Ishikawa (cell line): ENCODE measurements around the gene FBXO8.

Experiments used
- CEBPB ChIP-seq: IDR thresholded peaks from 2 replicates; pipeline ENCODE4 v1.6.1; 2012
- CREB1 ChIP-seq: IDR thresholded peaks from 2 replicates; pipeline ENCODE4 v1.6.1; 2012; ENCODE audit warnings: low read depth
- EGR1 ChIP-seq: IDR thresholded peaks from 2 replicates; pipeline ENCODE4 v1.6.1; 2012
- EP300 ChIP-seq: IDR thresholded peaks from 2 replicates; pipeline ENCODE4 v1.6.1; 2012; ENCODE audit warnings: borderline replicate concordance
- FOXM1 ChIP-seq: IDR thresholded peaks from 2 replicates; pipeline ENCODE4 v1.6.1; 2012; ENCODE audit warnings: low read depth, borderline replicate concordance
- NFIC ChIP-seq: IDR thresholded peaks from 2 replicates; pipeline ENCODE4 v1.6.1; 2012
- RAD21 ChIP-seq: IDR thresholded peaks from 2 replicates; pipeline ENCODE4 v1.6.1; 2012; ENCODE audit warnings: low read depth
- TAF1 ChIP-seq: IDR thresholded peaks from 2 replicates; pipeline ENCODE4 v1.6.1; 2012; ENCODE audit warnings: low read depth, mild to moderate bottlenecking
- TCF12 ChIP-seq: IDR thresholded peaks from 2 replicates; pipeline ENCODE4 v1.6.1; 2012; ENCODE audit warnings: low read depth
- TEAD4 ChIP-seq: IDR thresholded peaks from 2 replicates; pipeline ENCODE4 v1.6.1; 2012
- YY1 ChIP-seq: IDR thresholded peaks from 2 replicates; pipeline ENCODE4 v1.6.1; 2012; ENCODE audit warnings: low read depth
- ZBTB7A ChIP-seq: IDR thresholded peaks from 2 replicates; pipeline ENCODE4 v1.6.1; 2012; ENCODE audit warnings: low read depth
- TF ChIP-seq, protein P1 (sequence below): IDR thresholded peaks from 2 replicates; pipeline ENCODE4 v1.6.1; 2012
- TF ChIP-seq, protein P2 (sequence below): IDR thresholded peaks from 2 replicates; pipeline ENCODE4 v1.6.1; 2012
- TF ChIP-seq, protein P3 (sequence below): IDR thresholded peaks from 2 replicates; pipeline ENCODE4 v1.6.1; 2012; ENCODE audit warnings: low read depth, mild to moderate bottlenecking

FBXO8 gene

DNA sequence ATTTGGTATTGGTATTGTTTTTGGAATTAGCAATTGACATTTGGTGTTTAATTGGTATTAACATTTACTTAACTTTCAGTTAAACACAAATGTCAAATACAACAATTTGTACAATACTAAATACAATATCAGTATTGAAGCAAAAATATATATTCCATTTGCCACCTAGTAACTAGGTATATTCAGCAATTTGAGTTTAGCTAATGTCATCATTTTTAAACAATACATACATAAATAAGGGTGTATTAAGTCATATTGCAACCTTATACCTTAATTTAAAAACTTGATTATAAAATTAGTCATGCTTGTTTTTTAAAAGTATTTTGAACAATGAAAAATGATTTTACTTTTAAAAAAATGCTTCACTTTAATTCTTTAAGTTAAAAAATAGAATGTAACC is 53.3 kb downstream of the FBXO8 start:
- TF ChIP-seq, protein P1, sequence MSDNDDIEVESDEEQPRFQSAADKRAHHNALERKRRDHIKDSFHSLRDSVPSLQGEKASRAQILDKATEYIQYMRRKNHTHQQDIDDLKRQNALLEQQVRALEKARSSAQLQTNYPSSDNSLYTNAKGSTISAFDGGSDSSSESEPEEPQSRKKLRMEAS: no peak
- TF ChIP-seq EP300 (no peak), NFIC (no peak)

DNA sequence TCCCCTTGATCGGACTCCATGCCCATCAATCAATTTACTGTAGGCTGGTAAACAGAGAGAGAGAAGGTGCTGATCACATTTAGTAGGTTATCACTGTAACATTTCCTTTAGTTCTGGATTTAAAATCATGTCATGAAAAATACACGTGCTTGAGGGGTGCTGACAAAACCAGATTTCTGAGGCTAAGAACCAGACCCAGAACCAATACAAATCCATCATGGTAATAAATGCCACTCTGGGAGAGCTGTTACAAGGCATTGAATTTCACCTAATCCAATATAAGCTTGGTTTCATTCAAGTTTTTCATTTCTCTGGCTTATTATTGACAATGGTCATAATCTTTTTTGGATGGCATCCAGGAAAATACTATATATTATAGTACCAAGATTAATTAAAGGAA is 54.5 kb downstream of the FBXO8 start:
- TF ChIP-seq, protein P2, sequence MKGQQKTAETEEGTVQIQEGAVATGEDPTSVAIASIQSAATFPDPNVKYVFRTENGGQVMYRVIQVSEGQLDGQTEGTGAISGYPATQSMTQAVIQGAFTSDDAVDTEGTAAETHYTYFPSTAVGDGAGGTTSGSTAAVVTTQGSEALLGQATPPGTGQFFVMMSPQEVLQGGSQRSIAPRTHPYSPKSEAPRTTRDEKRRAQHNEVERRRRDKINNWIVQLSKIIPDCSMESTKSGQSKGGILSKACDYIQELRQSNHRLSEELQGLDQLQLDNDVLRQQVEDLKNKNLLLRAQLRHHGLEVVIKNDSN: no peak
- no peak for TF ChIP-seq EP300
- TF ChIP-seq, protein P1: no peak
- TF ChIP-seq CREB1: no peak
- no peak for TF ChIP-seq YY1
- no peak for TF ChIP-seq EGR1
- no peak for TF ChIP-seq RAD21
- no peak for TF ChIP-seq FOXM1
- no peak for TF ChIP-seq CEBPB
- TF ChIP-seq, protein P3, sequence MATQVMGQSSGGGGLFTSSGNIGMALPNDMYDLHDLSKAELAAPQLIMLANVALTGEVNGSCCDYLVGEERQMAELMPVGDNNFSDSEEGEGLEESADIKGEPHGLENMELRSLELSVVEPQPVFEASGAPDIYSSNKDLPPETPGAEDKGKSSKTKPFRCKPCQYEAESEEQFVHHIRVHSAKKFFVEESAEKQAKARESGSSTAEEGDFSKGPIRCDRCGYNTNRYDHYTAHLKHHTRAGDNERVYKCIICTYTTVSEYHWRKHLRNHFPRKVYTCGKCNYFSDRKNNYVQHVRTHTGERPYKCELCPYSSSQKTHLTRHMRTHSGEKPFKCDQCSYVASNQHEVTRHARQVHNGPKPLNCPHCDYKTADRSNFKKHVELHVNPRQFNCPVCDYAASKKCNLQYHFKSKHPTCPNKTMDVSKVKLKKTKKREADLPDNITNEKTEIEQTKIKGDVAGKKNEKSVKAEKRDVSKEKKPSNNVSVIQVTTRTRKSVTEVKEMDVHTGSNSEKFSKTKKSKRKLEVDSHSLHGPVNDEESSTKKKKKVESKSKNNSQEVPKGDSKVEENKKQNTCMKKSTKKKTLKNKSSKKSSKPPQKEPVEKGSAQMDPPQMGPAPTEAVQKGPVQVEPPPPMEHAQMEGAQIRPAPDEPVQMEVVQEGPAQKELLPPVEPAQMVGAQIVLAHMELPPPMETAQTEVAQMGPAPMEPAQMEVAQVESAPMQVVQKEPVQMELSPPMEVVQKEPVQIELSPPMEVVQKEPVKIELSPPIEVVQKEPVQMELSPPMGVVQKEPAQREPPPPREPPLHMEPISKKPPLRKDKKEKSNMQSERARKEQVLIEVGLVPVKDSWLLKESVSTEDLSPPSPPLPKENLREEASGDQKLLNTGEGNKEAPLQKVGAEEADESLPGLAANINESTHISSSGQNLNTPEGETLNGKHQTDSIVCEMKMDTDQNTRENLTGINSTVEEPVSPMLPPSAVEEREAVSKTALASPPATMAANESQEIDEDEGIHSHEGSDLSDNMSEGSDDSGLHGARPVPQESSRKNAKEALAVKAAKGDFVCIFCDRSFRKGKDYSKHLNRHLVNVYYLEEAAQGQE: no peak
- no peak for TF ChIP-seq TCF12
- TF ChIP-seq TEAD4: no peak
- TF ChIP-seq ZBTB7A: no peak
- no peak for TF ChIP-seq TAF1
- no peak for TF ChIP-seq NFIC

DNA sequence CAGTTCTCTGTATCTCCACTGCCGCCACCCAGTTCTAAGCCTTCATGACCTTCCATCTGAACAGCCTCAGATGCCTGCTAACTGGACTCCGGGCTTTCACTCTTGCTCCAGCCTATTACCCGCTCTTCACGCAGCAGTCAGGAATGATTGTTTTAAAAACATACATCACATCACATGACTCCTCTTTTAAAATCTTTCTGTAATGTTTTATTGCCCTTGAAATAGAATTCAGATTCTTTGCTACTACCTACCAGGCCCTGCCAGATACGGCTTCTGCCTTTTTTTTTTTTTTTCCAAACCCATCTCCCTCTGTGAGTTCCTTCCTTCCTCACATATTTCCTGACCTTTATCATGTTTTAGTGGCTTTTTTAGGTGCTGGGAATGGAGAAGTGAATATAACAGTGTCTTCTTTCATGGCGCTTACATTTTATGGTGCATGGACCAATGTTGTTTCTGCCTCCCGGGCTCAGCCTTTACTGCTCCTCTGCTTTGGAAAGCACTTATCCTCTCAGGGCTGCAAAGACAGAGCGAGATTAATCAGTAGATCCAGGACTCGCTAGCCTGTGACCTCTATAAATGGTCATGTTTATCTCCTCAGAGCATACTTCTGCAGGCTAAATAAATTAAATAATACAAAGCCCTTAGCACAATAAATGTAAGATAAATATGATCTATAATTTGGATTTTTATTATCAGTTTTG is 58.0 kb downstream of the FBXO8 start:
- no peak for TF ChIP-seq CEBPB
- no peak for TF ChIP-seq EGR1
- no peak for TF ChIP-seq TAF1
- TF ChIP-seq TEAD4: no peak
- TF ChIP-seq YY1: no peak
- no peak for TF ChIP-seq EP300
- no peak for TF ChIP-seq FOXM1

DNA sequence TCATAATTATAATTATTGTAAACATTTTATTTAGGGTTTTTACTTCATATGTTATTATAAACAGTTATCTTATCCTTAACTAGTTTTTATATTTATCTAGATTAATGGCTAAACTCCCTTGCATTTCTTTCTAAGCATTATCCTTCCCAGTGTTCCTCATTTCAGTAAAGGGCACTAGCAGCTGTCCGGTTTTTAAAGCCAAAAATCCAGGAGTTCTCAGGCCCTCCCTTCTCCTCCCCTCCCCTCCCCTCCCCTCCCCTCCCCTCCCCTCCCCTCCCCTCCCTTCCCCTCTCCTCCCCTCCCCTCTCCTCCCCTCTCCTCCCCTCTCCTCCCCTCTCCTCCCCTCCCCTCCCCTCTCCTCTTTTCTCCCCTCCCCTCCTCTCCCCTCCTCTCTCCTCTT is 58.9 kb downstream of the FBXO8 start:
- no peak for TF ChIP-seq RAD21
- no peak for TF ChIP-seq ZBTB7A
- TF ChIP-seq CREB1: no peak
- TF ChIP-seq TEAD4: no peak
- TF ChIP-seq NFIC: no peak
- TF ChIP-seq FOXM1: no peak
- no peak for TF ChIP-seq EGR1
- TF ChIP-seq TAF1: no peak
- no peak for TF ChIP-seq YY1
- TF ChIP-seq, protein P1: no peak
- no peak for TF ChIP-seq CEBPB
- TF ChIP-seq, protein P3: no peak
- no peak for TF ChIP-seq TCF12
- TF ChIP-seq, protein P2: no peak
- TF ChIP-seq EP300: no peak

DNA sequence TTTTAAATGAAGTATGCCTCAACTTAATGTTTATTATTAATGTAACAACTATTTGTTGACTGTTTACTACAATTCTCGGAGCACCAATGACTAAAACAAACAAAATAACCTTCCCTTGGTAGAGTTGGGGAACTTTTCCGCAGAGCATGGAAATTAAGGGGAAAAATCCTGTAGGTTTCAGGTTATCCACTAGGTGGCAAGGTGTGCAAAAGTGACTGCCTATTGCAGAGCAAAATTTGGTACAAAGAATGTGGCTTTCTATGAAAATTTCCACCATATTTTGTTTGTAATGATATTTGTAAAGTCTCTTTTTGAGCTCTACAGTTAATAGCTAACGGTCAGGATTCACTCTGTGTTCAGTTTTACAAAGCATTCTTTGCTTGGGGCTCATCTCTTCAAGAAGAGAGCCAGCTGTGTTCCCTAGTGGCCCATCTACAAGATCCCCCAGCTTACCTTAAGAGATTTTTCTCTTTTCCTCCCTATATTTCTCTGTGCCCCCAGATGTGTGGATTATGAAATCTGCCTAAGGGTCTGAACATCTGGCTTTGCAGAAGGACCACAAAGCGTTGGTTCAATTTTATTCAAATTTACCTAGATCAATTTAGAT is 61.1 kb downstream of the FBXO8 start:
- TF ChIP-seq TEAD4 (no peak), RAD21 (peak; percentile 59)
- TF ChIP-seq, protein P2: no peak
